Embryonic facial prominence (tissue), 1 donor: ENCODE data around the gene MAPK6.
"Not testable (repeated sequence)": the region's sequence is repeated elsewhere in the genome, so short reads cannot be mapped to it uniquely, and the experiment has no call there.

Source experiments
- DNase-seq: peaks from one replicate; pipeline ENCODE4 v3.0.0-alpha.2; 2016; ENCODE audit errors: extremely low spot score

The MAPK6 gene

DNA sequence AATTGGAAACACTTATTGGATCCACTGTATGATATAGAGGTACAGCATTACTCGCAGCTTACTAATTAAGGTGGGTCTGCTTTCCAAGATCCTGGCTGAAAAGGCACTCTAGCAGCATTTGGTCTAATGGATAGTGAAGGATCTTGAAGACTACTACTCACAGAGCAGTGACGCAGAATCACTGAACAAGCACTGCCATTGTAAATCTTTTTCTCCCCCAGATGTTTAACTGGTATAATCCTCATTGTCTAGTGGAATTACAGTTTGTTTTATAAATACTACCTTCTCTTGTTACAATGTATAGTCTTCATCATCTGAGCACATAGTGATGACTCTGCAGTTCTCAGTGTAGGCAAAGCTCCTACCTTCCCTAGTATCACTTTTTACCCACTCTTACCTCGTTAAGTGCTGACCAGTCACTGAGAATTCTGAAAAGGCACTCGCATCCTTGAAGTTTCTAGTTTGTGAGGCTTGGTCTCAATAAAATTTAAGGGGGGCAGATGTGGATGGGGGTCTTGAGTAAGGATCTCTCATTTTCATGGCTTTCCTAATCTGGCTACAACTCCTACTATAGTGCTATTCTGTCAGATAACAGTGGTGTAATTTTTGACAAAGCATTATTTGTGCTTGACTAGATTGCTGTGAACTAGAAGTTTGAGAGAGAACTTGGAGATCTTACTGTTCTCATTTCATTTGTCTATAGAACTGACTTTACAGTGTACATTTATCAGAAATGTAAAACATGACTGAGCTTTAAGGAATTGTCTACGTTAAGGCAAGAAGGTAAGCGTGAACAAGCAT is 23.2 kb downstream of the MAPK6 start:
- DNase-seq = no peak

DNA sequence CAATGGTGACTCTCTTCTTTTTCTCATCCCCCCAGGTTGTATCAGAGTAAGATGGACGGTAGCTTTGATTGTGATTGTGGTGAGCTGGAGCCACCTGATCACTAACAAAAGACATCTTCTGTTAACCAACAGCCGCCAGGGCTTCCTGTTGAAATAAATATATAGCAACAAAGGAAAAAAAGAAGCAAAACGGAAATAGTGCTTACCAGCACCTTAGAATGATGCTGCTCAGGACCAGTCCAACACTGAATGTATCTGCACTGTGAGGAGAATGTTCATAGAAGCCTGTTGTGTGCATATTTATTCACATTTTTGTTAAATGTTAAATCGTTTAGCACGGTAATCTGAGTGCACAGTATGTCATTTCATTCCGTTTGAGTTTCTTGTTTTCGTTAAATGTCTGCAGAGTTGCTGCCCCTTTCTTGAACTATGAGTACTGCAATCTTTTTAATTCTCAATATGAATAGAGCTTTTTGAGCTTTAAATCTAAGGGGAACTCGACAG is 26.8 kb downstream of the MAPK6 start:
- not testable (repeated sequence) for DNase-seq

DNA sequence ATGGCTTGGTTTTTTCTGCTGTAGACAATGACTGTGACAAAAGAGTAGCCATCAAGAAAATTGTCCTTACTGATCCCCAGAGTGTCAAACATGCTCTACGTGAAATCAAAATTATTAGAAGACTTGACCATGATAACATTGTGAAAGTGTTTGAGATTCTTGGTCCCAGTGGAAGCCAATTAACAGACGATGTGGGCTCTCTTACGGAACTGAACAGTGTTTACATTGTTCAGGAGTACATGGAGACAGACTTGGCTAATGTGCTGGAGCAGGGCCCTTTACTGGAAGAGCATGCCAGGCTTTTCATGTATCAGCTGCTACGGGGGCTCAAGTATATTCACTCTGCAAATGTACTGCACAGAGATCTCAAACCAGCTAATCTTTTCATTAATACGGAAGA is 27.5 kb downstream of the MAPK6 start:
- DNase-seq = not testable (repeated sequence)

DNA sequence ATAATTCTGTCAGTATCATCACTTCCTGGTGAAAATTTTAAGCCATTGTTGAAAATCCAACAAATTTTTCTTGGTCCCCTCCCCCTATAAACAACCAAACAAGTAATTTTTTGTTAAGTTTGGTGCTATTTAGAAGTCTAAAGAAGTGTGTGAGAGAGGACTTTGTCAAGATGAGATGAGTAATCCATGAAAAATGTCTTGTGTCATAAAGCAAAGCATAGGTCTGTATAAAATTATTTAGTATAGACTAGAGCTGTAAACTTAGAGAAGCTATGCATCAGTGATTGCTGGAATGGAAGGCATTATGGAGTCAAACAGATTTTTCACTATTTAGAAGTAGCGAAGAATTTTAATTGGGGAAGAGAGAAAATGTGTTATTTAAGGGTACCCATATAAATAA is 31.4 kb downstream of the MAPK6 start:
- DNase-seq = no peak

DNA sequence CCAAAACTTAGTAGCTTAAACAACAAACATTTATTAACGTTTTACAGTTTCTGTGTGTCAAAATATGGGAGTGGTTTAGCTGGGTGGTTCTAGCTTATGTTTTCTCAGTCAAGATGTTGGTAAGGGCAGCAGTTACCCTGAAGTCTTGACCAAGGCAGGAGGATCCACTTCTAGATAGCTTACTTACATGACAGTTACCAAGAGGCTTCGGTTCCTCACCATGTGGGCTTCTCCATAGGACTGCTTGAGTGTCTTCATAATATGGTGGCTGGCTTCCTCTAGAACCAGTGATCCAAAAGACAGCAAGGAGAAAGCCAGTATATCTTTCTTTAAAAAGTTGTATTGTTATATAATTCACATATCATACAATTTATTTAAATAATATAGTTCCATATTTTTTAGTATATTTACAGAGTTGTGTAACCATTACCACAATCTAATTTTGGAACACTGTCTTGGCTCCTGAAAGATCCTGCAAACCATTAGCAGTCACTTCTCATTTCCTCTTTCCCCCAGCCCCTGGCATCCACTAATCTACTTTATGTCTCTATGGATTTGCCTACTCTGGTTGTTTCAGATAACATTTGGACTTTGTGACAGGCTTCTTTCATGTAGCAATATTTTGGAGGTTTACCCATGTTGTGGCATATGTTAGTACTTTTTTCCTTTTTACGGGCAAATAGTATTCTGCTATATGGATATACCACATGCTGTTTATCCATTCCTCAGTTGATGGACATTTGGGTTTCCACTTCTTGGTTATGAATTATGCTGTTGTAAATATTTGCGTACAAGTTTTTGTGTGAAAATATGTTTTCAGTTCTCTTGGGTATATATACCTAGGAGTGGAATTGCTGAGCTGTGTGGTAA is 33.3 kb downstream of the MAPK6 start:
- DNase-seq = no peak

DNA sequence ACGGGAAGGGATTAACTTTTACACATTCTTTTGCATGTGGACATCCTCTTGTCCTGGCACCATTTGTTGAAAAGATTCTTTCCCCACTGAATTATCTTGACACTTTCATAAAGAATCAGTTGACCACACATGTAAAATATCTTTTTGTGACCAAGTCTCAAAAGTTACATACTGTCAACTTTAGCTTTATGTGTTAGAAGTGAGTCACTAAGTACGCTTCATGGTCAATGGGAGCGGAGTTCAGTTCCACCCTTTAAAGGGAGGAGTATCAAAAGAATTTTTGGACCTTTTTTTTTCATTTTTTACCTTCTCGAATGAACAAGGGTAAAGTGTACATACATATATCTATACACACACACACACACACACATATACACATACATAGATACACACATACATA is 35.4 kb downstream of the MAPK6 start:
- no peak for DNase-seq

DNA sequence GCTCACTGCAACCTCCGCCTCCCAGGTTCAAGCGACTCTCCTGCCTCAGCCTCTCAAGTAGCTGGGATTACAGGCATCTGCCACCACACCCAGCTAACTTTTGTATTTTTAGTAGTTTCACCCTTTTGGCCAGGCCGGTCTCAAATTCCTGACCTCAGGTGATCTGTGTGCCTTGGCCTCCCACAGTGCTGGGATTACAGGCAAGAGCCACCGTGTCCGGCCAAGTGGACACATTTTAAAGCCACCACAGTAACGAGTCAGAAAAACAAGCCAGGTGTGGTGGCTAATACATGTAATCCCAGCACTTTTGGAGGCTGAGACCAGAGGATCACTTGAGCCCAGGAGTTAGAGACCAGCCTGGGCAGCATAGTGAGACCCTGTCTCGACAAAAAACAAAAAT is 35.8 kb downstream of the MAPK6 start:
- not testable (repeated sequence) for DNase-seq

DNA sequence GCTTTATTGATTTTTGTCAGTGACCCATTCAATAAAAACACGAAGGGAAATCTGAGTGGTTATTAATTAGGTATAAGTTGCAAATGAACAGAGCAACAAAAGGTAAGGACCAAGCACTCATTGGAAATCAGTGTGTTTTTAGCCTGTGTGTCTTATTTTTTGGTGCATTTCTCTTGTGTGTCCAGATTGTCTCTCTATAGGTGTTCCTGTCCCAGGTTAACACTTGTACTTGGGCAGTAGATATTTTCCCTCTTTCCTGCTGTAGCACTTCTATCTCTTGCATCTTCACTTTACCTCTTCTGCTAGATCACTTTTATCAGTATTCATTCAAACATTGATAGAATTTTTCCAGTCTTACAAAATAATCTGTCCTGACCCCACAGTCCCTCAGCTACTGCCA is 37.0 kb downstream of the MAPK6 start:
- no peak for DNase-seq

DNA sequence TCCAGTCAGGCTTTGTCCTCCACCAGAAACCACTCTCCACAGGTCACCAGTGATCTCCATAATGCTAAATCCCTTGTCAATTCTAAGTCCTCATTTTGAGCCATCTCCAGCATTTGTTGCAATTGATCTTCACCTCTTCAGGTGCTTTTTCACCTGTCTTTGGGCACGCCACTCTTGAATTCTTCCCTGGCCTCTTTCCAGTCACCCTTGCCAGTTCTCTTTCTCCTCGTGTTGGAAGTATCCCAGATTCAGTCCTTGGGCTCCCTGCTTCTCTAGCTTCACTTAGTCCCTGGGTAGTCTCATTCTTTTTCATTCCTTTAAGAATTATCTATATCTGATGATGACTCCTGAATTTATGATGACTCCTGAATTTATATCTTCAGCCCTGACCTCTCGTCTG is 37.5 kb downstream of the MAPK6 start:
- no peak for DNase-seq

DNA sequence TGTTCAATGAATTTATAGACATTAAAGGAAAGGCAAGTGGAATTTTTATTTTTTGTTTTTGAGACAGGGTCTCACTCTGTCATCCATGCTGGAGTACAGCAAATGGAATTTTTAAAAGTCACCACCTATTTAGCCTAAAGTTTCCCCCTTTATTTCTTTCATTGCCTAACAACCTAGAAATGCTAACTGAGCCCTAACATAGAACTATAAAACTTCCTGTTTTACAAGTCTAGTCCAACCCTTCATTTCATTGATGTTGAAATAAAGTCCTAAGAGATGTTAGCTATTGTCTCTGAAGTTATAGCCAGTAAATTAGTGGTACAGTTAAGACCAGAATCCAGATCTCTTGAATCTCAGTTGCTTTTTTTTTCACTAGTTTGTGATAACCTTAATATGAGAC is 39.0 kb downstream of the MAPK6 start:
- DNase-seq = no peak

DNA sequence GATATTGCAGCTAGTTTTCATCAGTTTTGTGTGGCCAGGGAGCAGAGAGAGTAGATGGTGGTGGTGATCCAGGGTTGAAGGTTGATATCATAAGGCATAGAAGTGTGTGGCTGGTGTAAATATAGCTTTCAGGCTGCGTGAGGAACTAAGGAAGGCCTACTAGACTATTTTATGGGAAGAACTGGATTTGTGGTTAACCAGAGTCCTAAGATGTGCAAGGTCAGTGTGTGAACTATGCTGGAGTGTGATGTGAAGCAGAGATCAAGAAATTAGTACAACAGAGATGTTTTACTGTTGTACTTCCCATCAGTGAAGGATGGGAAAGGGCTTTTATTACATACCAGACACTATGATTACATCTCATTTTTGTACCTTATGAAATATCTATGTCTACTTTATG is 41.5 kb downstream of the MAPK6 start:
- DNase-seq = no peak

DNA sequence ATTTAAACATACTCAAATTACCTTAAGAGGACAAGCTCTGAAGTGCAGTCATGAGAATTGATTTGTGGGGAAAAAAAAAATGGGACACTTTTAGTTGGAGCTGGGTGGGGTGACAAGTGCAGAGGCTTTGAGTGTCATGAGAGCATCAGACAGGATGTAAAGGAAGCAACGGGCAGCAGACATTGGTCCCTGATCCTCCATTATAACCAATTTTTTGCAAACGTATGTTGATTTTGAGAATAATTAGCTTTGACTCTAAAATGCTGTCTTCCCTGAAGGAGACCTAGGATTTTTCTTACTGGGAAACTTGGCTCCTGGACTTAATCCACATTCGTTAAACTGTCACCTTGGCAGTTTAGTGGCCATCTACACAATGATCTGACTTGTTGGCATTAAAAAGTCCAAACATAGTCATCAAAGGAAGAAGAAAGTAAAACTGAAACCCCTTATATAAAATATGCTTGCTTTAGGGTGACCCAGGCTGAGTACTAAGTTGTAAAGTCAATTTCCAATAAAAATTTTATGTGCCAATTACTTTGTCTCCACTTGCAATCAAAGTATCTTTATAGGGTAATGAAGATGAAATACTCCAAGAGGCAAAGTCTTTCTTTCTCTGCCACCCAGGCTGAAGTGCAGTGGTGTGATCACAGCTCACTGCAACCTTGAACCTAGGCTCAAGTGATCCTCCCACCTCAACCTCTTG is 48.0 kb downstream of the MAPK6 start:
- DNase-seq = no peak

DNA sequence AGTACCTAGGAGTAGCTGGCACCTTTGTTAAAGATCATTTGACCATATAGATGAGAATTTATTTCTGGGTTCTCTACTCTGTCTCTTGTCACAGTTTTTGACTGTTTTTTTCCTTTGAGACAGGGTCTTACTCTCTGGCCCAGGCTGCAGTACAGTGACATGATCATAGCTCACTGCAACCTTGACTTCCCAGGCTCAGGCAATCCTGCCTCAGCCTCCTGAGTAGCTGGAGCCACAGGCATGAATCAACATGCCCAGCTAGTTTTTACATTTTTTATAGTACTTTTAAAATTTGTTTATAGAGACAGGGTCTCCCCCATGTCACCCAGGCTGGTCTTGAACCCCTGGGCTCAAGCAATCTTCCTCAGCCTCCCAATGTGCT is 48.5 kb downstream of the MAPK6 start:
- no peak for DNase-seq

DNA sequence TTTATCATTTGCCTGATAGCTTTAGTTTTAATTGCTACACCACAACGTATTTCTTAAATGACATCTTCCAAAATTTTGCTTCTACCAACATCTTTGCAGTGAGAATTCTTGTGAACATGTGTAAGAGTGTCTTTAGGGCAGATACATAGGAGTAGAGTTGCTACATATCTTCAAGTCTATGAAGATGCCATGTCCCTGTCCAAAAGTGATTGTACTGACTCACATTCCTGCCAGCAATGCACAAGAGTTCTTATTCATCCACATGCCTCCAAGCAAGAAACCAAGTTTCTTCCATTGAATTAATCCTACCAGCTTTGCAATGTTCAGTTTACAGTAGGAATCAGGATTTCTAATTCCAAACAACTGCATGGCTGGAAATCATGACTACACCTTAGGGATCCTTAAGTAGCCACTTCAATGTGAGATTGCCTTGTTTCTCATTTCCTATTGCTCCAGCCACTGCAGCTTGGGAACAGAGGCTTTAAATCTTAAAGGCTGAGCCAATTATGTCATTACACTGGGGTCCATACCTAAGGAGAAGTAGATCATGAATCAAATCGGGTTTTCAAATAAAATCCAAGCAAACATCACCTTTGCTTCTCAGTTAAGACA is 49.1 kb downstream of the MAPK6 start:
- DNase-seq = no peak

DNA sequence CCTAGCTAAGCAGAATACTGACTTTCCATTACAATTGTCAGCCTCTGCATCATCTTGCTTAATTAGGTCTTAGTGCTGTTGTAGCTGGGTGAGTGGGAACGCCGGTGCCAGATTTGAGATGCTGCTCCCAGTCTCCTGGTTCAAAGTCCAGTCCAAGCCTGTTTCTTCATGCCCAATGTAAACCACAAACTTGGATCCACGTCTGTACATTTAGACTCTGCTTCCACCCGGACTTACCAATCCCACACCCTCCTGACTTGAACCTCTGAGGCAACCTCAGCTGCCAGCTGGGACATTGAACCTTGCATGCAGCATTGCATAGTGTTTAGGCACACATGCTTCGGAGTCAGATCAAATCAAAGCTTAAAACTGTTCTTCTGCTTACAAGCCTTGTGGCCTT is 50.5 kb downstream of the MAPK6 start:
- DNase-seq = no peak

DNA sequence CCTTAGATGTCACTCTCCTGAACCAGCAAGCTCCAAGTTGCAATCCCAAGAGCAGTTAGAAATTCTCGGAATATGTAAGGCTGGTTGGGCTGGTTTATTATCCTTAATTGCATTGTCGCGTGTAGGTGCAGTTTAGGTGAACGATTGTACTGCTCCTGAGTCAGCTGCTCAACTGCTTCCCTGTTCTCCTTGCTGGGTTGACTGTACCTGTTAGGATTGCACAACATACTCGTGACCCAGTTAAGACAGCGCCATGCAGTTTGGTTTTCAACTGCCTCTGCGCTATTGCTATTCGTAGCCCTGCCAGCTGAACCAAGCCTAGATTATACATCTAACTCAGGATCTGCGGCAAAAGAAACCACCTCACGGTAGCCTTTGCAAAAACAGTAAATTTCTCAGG is 52.6 kb downstream of the MAPK6 start:
- DNase-seq = no peak

DNA sequence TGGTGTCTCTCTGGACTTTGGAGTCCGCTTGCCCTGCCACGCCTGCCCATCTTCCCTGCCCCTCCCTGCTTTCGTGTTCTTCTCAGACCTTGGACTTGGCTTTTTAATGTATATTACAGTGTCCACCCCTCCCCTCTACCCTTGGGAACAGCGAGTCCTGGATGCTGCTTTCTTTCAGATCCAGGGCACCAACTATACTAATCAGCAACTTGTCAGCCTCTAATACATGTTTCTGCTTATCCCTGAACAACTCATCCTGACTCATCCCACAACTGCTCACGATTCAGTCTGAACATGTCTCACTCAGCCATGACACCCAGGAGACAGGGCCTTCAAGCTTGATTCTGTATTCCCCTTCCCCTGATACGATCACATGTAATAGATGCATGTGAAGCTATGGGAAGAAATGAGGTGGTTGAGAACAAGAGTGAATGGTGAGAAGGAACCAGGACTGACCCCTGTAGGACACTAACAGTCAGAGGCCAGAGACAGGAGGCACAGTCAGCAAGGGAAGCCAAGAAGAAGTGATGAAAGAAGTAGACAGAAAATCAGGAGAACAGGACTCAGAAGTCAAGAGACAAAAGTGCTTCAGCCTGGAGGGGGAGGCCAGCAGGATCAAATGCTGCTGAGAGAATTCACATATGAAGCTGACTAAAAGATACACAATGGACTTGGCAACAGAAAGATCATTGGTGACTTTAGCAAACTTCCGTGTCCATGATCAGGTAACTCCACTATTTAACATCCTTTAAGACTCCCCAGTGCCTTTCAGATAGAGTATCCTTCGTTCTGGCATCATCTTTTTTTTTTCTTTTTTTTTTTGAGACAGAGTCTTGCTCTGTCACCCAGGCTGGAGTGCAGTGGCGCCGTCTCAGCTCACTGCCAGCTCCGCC is 58.1 kb downstream of the MAPK6 start:
- DNase-seq = no peak

DNA sequence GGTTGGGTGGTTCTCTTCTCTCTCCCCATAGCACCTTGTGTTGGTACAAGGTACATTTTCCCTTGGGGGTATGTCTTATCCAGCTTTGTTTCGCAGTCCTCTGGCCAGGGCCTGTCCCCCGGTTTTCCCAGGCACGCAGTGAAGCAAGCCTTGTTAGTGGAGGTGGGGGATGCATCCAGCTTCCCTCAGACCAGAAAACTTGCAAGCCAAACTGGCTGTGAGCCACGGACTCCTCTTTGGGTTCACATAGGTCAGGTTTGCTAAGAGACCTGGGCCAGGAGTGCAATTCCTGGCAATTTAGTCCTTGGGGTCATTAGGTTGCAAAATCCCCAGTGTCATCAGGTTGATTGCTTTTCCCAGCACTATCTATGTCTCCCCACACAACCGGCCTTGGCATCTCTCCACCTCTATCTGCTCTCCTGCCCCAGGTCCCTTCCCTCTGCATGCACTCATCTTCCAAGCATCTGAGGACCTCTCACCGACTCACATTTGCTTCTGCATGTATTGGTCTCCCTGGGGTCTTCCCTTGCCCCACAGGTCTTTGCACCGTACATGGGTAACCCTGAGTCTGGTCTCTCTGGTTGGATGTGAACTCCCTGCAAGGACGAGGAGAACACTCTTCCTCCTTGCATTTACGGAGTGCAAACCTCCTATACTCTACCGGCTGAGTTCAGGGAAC is 59.3 kb downstream of the MAPK6 start:
- no peak for DNase-seq

DNA sequence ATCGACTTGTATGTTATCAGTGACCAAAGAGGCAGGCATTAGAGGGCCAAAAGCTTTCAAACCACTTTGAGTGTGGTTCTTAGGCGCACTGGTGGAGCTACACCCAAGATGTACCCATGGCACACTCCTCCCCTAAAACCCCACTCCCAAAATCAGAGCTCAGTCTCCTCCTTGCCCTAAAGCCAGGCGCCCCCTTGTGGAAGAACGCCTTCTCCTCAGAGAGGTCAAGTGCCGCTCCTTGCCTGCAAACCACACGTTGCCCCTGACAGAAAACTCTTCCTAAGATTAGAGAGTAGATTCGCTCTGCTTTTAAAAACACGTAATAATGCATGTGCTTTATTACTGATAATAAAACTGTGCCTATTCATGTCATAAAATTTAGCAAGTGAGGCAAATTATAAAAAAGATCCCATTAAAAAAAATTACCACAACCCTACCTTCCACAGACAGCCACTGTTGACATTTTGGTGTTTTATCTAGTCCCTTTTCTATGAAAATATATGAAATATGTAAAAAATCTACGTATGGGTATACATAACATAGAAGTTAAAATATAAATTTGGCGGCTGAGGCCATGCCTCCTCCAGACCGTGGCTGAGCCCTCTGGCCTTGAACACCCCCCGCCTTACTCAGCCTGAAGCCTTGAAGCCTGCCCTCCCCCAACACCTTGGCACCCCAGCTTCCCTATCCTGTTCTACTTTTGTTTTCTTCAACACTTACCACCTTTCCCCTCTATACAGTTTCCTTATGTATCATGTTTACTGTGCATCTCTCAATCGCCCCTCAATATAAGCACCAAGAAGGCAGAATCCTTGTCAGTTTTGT is 60.1 kb downstream of the MAPK6 start:
- no peak for DNase-seq
